Endodermal cell (in vitro differentiated cells): ENCODE results near the gene LIPK. TPM values are rescaled to one million over a fixed set of nuclear protein-coding genes. Genes with fewer than 3 reads are reported as not detected.

Experiments used
- DNase-seq: peaks from one replicate; pipeline ENCODE4 v3.0.0-alpha.2; 2017
- H3K27ac ChIP-seq: 2 replicates; pipeline ENCODE4 v1.5.1; 2013; ENCODE audit warnings: mild to moderate bottlenecking, low read depth, low read length, moderate library complexity
- H3K27me3 ChIP-seq: 2 replicates; pipeline ENCODE4 v1.6.1; 2013; ENCODE audit warnings: mild to moderate bottlenecking, low read length, moderate library complexity; ENCODE audit not compliant: insufficient read depth, control insufficient read depth, poor library complexity, severe bottlenecking
- H3K36me3 ChIP-seq: 2 replicates; pipeline ENCODE4 v1.7.0; 2013; ENCODE audit warnings: mild to moderate bottlenecking, low read length, moderate library complexity; ENCODE audit not compliant: control insufficient read depth, insufficient read depth
- H3K4me1 ChIP-seq: one replicate; pipeline ENCODE4 v1.7.0; 2013; ENCODE audit warnings: low read length; ENCODE audit not compliant: control insufficient read depth, insufficient read depth
- H3K4me3 ChIP-seq: 2 replicates; pipeline ENCODE4 v1.5.1; 2013; ENCODE audit warnings: mild to moderate bottlenecking, low read length, moderate library complexity
- H3K9ac ChIP-seq: 2 replicates; pipeline ENCODE4 v1.6.1; 2013; ENCODE audit warnings: mild to moderate bottlenecking, low read length, moderate library complexity; ENCODE audit not compliant: poor library complexity, severe bottlenecking; ENCODE audit errors: extremely low read depth
- H3K9me3 ChIP-seq: 2 replicates; pipeline ENCODE4 v1.6.1; 2013; ENCODE audit warnings: mild to moderate bottlenecking, low read length, moderate library complexity; ENCODE audit not compliant: control insufficient read depth
- H3K27ac Mint-ChIP-seq: 2 replicates; pipeline ENCODE4 v1.8.0; 2020; ENCODE audit warnings: mixed read lengths
- H3K27me3 Mint-ChIP-seq: 2 replicates; pipeline ENCODE4 v1.8.0; 2021; ENCODE audit warnings: mild to moderate bottlenecking, mixed read lengths; ENCODE audit not compliant: insufficient read depth
- H3K36me3 Mint-ChIP-seq: 2 replicates; pipeline ENCODE4 v1.8.0; 2020; ENCODE audit warnings: low read depth, mixed read lengths
- H3K4me1 Mint-ChIP-seq: 2 replicates; pipeline ENCODE4 v1.8.0; 2020; ENCODE audit warnings: mixed read lengths
- H3K4me3 Mint-ChIP-seq: 2 replicates; pipeline ENCODE4 v1.8.0; 2020; ENCODE audit warnings: mild to moderate bottlenecking, moderate library complexity, mixed read lengths
- H3K9me3 Mint-ChIP-seq: 2 replicates; pipeline ENCODE4 v1.8.0; 2020; ENCODE audit warnings: mild to moderate bottlenecking, mixed read lengths
- CTCF ChIP-seq: fragments of 200-600 bp; sonication (generic); conservative IDR thresholded peaks from 2 replicates; pipeline ENCODE4 v1.5.0; 2021; ENCODE audit warnings: antibody characterized with exemption, mild to moderate bottlenecking
- WGBS, 2 experiments: methylation state at CpG; one replicate each; pipeline versions ENCODE4 v1.1.5 to v1.1.7; 2013; ENCODE audit warnings: missing lambda C conversion rate in 2 of 2, mixed read lengths in 1 of 2; ENCODE audit not compliant: insufficient coverage in 1 of 2, insufficient read length in 1 of 2; 5-methylcytosine and 5-hydroxymethylcytosine counted together
- total RNA-seq, 2 donors: library from RNA; stranded (reverse); fragmentation: NEBNext Ultra II Directional in 1 of 2; extraction: Animal tissue kit (Norgen Biotek cat#: 25700) in 1 of 2; gene quantifications; 2 replicates in 1 of 2; 3 replicates in 1 of 2; pipeline ENCODE4 v1.2.1, GENCODE V29; 2021

Gene LIPK
- total RNA-seq, 2 donors from 2014 or later = not detected

DNA sequence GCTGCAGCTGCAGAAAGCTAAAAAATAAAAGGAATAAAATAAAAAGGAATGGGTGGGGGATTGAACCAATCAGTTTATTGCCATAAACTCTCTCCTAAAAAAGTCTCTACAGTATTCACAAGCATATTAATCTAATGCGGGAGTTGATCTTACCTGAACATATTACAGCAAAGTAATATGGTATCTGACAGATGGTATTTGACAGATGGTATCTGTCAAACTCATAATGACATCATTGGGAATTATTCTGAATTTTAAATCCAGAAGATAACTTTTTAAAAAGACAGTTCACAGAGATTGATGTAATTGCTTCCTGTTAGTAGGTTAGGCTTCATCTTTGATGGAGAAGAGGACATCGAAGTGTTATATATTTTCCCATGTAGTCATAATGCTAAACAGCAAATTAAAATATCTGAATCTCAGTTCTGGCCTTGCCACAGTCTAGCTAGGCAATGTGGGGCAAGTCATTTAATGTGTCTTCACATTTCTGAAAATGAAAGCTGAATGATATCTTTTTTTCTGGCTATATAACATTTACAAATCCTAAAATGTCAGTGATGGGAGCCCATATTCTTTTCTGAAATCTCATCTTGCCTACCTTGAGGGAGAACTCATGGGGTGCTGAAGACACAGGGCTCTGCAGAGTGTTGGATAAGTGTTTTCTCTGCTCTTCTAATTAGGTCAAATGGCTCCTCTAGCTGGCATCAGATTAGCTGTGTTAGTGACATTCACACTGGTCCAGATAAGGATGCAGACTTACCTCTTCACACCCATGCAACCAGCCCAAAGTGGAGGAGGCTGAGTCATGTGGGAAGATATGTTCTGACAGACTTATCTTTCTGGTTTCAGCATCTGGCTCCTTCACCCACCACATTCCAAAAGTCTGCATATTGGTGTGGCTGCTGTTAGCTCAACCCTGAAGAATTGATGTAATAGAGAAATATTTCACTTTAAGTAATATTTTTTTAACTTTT, 94.4 kb downstream of the LIPK start:
- no peak for TF ChIP-seq CTCF
- H3K27ac ChIP-seq = no peak overlapping the region
- H3K4me1 Mint-ChIP-seq = peaks cover 15% of the 10 kb centered on the region
- H3K9me3 Mint-ChIP-seq = peaks cover 2% of the 10 kb centered on the region
- no peaks in the 10 kb centered on the region for H3K27me3 ChIP-seq
- no peaks in the 10 kb centered on the region for H3K9me3 ChIP-seq
- H3K27ac Mint-ChIP-seq = no peak overlapping the region
- no peak overlapping the region for H3K4me3 ChIP-seq
- peaks cover 12% of the 10 kb centered on the region for H3K27me3 Mint-ChIP-seq
- H3K9ac ChIP-seq = no peak overlapping the region
- H3K36me3 Mint-ChIP-seq = no peaks in the 10 kb centered on the region
- H3K36me3 ChIP-seq = no peaks in the 10 kb centered on the region
- WGBS, 2 experiments = 97% methylated on average over 2 of the region's 2 CpGs; no CpG with 5 or more reads in 1 of the 2 experiments
- H3K4me3 Mint-ChIP-seq = no peak overlapping the region
- H3K4me1 ChIP-seq = no peaks in the 10 kb centered on the region
- DNase-seq = no peak

Other genes starting within 250 kb of the LIPK start
- gene RNLS, start 122.9 kb upstream of the LIPK start, total RNA-seq = 10 to 100 TPM; 10.1 to 12.3 TPM
- gene LIPJ, start 119.5 kb upstream of the LIPK start, total RNA-seq = not detected
- not detected for gene LIPF, start 41.8 kb upstream of the LIPK start, total RNA-seq
- gene LIPN, start 53.8 kb downstream of the LIPK start, total RNA-seq = not detected
- not detected for gene LIPM, start 96.5 kb downstream of the LIPK start, total RNA-seq
- gene ANKRD22, start 145.6 kb downstream of the LIPK start, total RNA-seq = not detected
- 1 to 10 TPM; 1.2 to 4.1 TPM for gene STAMBPL1, start 174.0 kb downstream of the LIPK start, total RNA-seq
- gene ACTA2, start 246.5 kb downstream of the LIPK start, total RNA-seq = not detected